Astrocyte (in vitro differentiated cells and primary cell): ENCODE measurements around the gene ITGA3.

Source experiments
- EZH2 ChIP-seq: IDR thresholded peaks from 2 replicates; pipeline ENCODE4 v1.6.1; 2012; ENCODE audit warnings: mild to moderate bottlenecking, low read length, inconsistent platforms; ENCODE audit not compliant: insufficient read depth
- TF ChIP-seq, protein P1 (sequence below): IDR thresholded peaks from 2 replicates; pipeline ENCODE4 v1.5.1; 2011; ENCODE audit warnings: low read depth, mild to moderate bottlenecking, inconsistent platforms, low read length, moderate library complexity; ENCODE audit not compliant: insufficient read depth

DNA sequence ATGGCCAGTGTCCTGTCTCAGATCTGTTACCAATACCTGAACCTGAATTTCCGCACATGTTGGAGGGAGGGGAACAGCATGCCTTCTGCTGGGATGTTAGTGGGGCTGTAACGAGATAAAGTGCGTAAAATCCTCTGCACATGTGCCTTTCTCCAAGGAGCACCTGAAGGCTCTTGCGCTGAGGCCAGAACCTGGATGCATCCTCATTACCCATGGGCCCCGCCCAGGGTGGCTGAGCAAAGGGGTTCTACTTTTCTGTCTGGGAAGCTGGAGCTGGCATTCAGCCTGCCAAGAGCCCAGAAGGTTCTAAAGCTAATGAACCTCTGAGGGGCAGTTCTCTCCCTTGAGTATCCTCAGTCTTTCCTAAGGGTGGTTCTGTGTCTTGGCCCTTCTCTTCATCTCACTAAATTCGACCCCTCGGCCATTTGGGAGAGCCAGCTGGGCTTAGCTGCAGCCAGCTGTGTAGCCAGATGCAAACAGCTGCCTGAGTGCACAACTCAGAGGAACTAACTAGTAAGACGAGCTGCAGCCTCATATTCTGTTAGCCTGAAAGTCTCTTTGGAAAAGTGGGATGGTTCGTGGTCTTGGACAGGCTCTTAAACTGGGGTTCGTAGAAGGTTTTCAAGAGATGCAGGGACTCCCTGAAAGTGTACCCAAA lies 2.5 kb downstream of the ITGA3 start:
- TF ChIP-seq, protein P1, sequence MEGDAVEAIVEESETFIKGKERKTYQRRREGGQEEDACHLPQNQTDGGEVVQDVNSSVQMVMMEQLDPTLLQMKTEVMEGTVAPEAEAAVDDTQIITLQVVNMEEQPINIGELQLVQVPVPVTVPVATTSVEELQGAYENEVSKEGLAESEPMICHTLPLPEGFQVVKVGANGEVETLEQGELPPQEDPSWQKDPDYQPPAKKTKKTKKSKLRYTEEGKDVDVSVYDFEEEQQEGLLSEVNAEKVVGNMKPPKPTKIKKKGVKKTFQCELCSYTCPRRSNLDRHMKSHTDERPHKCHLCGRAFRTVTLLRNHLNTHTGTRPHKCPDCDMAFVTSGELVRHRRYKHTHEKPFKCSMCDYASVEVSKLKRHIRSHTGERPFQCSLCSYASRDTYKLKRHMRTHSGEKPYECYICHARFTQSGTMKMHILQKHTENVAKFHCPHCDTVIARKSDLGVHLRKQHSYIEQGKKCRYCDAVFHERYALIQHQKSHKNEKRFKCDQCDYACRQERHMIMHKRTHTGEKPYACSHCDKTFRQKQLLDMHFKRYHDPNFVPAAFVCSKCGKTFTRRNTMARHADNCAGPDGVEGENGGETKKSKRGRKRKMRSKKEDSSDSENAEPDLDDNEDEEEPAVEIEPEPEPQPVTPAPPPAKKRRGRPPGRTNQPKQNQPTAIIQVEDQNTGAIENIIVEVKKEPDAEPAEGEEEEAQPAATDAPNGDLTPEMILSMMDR, result no peak
- TF ChIP-seq EZH2, result no peak
